Measurements from ENCODE around the gene VTI1A. TPM values are rescaled to one million over a fixed set of nuclear protein-coding genes. Genes with fewer than 3 reads are reported as not detected.

VTI1A gene
- total and polyA plus RNA-seq, 2 of the 4 experiments (the other 2 are of a cell fraction), result 9.7 to 24.9 TPM

DNA sequence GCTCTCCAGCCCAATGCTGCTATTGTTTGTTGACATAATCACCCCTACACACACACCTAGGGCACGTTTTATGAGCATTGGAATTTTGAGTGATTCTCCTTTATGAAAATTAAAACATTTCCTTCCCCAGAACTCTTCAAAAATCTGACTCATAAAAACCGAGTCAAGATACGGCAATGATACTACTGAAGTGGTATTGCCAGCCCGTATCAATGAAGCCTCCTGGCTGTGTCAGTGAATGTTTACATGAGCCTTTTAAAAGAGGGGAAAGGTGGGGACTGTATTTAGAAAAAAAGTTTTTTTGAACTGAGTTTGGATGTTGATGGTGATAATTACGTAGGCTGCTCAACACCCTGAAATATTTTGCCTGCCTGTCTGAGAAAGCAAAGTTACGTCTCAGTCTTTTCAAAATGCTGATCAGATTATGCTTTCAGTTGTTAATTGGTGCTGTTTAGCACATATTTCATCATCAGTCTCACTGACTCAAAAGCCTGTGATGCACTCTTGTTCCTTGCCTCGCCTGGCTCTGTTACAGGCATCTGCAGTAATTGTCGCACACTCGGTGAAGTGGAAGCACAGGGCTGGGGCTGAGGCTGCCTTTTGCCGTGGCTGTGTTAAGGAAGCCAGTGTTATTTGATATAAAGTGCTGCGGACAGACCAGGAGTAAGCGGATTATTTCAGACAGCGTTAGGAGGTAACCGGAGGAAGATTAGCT lies 345.6 kb downstream of the VTI1A start:
- intact Hi-C loops (cut with micrococcal nuclease) (loop anchor here (2.0 kb wide), 1 partner anchor 14 kb away; no protein-coding TSS in a partner anchor), dilution Hi-C loops (cut with HindIII; ENCODE audit: low sequenced_read_pairs, unreplicated experiment) (no loop called here), in situ Hi-C loops (cut with MboI; ENCODE audit: low sequenced_read_pairs) (no loop called here)
- peak; percentile 75 for TF ChIP-seq CEBPB (IDR thresholded peaks at IDR 0.05; ENCODE audit: low read depth, low read length)
- TF ChIP-seq BHLHE40 (IDR thresholded peaks at IDR 0.05; ENCODE audit: low read depth, low read length), result no peak
- no peak overlapping the region for H2AK9ac ChIP-seq (replicated peaks; ENCODE audit: low read depth, low read length, poor library complexity)
- peak overlapping the region; percentile 0; the same call in 1 of the 2 replicates for H3K9ac ChIP-seq (ENCODE audit: low read depth, low read length)
- no peaks in the 10 kb centered on the region for H3K79me1 ChIP-seq (ENCODE audit: low read depth in 1 of 2, low read length in 2 of 2)
- H2AK5ac ChIP-seq (ENCODE audit: low read depth, low read length), result no peak overlapping the region
- peaks cover 8% of the 10 kb centered on the region for H3K4me1 ChIP-seq (ENCODE audit: control insufficient read depth, insufficient read depth, low read length)
- H2BK5ac ChIP-seq (ENCODE audit: low read depth, low read length, poor library complexity, severe bottlenecking), result no peak overlapping the region
- H3K9me1 ChIP-seq (ENCODE audit: insufficient read depth, low read length), result peaks cover 3% of the 10 kb centered on the region; the same call in 1 of the 2 replicates
- H4K8ac ChIP-seq (ENCODE audit: low read depth in 2 of 2, low read length in 2 of 2), result peak overlapping the region in 1 of 2 experiments; percentile 37; a peak in 2 of 4 replicates
- H3K36me3 ChIP-seq (ENCODE audit: control insufficient read depth, insufficient read depth, low read length), result no peaks in the 10 kb centered on the region
- H3K27ac ChIP-seq (ENCODE audit: insufficient read depth, low read length), result no peak overlapping the region
- ChIA-PET CTCF (no interaction called here), POLR2A (ENCODE audit: unreplicated experiment) (no interaction called here)
- WGBS, 2 experiments (ENCODE audit: extremely low coverage in 2 of 2, insufficient read length in 1 of 2), result 44% methylated on average over 3 of the region's 14 CpGs; no CpG with 5 or more reads in 1 of the 2 experiments
- H4K91ac ChIP-seq (ENCODE audit: insufficient read depth, low read depth, low read length), result 0 out of 2 replicates have a peak overlapping the region, but pooled peaks have one; percentile 2
- no peaks in the 10 kb centered on the region for H3K9me3 ChIP-seq (ENCODE audit: control insufficient read depth, insufficient read depth, low read length)
- peak overlapping the region; percentile 72 for H3K4me2 ChIP-seq (ENCODE audit: low read depth, low read length)
- ATAC-seq (ENCODE audit: low read depth), result peak; percentile 94
- H3K18ac ChIP-seq (ENCODE audit: low read depth, low read length), result no peak overlapping the region
- peak overlapping the region; percentile 46; the same call in 1 of the 2 replicates for H2BK20ac ChIP-seq (ENCODE audit: low read depth, low read length)
- H3K4me3 ChIP-seq (ENCODE audit: insufficient read depth, low read depth, low read length), result no peak overlapping the region
- H2BK15ac ChIP-seq (ENCODE audit: low read depth, low read length), result no peak overlapping the region; the same call in 2 of the 3 replicates
- H3K23ac ChIP-seq (ENCODE audit: low read depth, low read length), result peak overlapping the region; percentile 40
- no peak overlapping the region for H3K56ac ChIP-seq (ENCODE audit: extremely low read depth, insufficient read depth, low read length)
- peak; percentile 56 for DNase-seq
- H2BK120ac ChIP-seq (ENCODE audit: low read depth, low read length), result no peak overlapping the region
- no TSS peak for BruUV-seq (replicated peaks)
- peak overlapping the region; percentile 16; the same call in 1 of the 2 replicates for H3K14ac ChIP-seq (replicated peaks; ENCODE audit: low read depth, low read length)
- H4K20me1 ChIP-seq (ENCODE audit: insufficient read depth, low read length), result no peaks in the 10 kb centered on the region
- no peak overlapping the region for H4K5ac ChIP-seq (ENCODE audit: low read depth, low read length)
- peak overlapping the region; percentile 46 for H2AFZ ChIP-seq (replicated peaks; ENCODE audit: low read length, poor library complexity)
- H3K4ac ChIP-seq (ENCODE audit: low read depth, low read length), result peak overlapping the region; percentile 8; the same call in 1 of the 2 replicates
- H3K27me3 ChIP-seq (ENCODE audit: control insufficient read depth, insufficient read depth, low read length), result no peaks in the 10 kb centered on the region

Measured in IMR-90 (cell line).